Endothelial cell of umbilical vein (primary cell): ENCODE data around the gene CEMIP. TPM values are rescaled to one million over a fixed set of nuclear protein-coding genes. Genes with fewer than 3 reads are reported as not detected.

Experiments used
- BruUV-seq: library from RNA; stranded (reverse); fragments of 400-500 nt; replicated peaks from 2 replicates; lab custom pipeline; 2021; lab: Mats Ljungman, UMichigan
- CTCF ChIA-PET: fragments of 300-600, 350-600 bp; sonication (Branson Sonifier 250); formaldehyde crosslinking; loops from one replicate; lab custom pipeline; 2021; ENCODE audit warnings: antibody characterized with exemption, inconsistent platforms; lab: Charles Lee
- POLR2A ChIA-PET: fragments of 300-600, 350-600 bp; sonication (Branson Sonifier 250); formaldehyde crosslinking; loops from one replicate; lab custom pipeline; 2021; ENCODE audit warnings: antibody characterized with exemption, inconsistent platforms; lab: Charles Lee
- DNase-seq: peaks from one replicate; pipeline ENCODE4 v3.0.0-alpha.2; 2011; ENCODE audit warnings: low read depth, low spot score
- FAIRE-seq: peaks from 2 replicates; lab custom pipeline; 2011; peaks lifted over from hg19 to GRCh38; lab: Jason Lieb, UNC
- H2AFZ ChIP-seq: 2 replicates; pipeline ENCODE4 v1.6.0; 2012; ENCODE audit warnings: low read depth, low read length, control low read depth, inconsistent platforms
- H3K27ac ChIP-seq: 2 replicates; pipeline ENCODE4 v1.5.1; 2011; ENCODE audit warnings: low read depth, mild to moderate bottlenecking, control low read depth, low read length, moderate library complexity; ENCODE audit not compliant: insufficient read depth
- H3K27me3 ChIP-seq, 2 experiments: 2 replicates each; pipeline versions ENCODE4 v1.6.0 to v1.6.1; 2011; ENCODE audit warnings: low read length in 2 of 2, mixed read lengths in 1 of 2; ENCODE audit not compliant: control insufficient read depth in 2 of 2, insufficient read depth in 2 of 2
- H3K36me3 ChIP-seq, 2 experiments: 2 replicates in 1 of 2; 3 replicates in 1 of 2; pipeline ENCODE4 v1.5.1; 2011; ENCODE audit warnings: low read length in 2 of 2, mild to moderate bottlenecking in 1 of 2, moderate library complexity in 1 of 2; ENCODE audit not compliant: control insufficient read depth in 2 of 2, insufficient read depth in 2 of 2; ENCODE audit errors: extremely low read depth in 1 of 2
- H3K4me1 ChIP-seq: 3 replicates; pipeline ENCODE4 v1.5.1; 2011; ENCODE audit warnings: mild to moderate bottlenecking, low read length; ENCODE audit not compliant: control insufficient read depth, insufficient read depth; ENCODE audit errors: extremely low read depth
- H3K4me2 ChIP-seq: 2 replicates; pipeline ENCODE4 v1.6.1; 2011; ENCODE audit warnings: low read length, control low read depth, mixed read lengths; ENCODE audit not compliant: insufficient read depth
- H3K4me3 ChIP-seq, 3 experiments: fragments of 200-600 bp in 1 of 3; sonication (generic), shearing (Covaris generic) in 1 of 3; replicated peaks in 1 of 3; 2 replicates each; pipeline ENCODE4 v1.5.1; 2011 to 2016; ENCODE audit warnings: control low read depth in 3 of 3, low read length in 3 of 3, mild to moderate bottlenecking in 2 of 3, inconsistent platforms in 1 of 3, low read depth in 1 of 3, moderate library complexity in 1 of 3; ENCODE audit not compliant: insufficient read depth in 1 of 3
- H3K79me2 ChIP-seq: 2 replicates; pipeline ENCODE4 v1.6.0; 2012; ENCODE audit warnings: low read length, inconsistent platforms; ENCODE audit not compliant: control insufficient read depth, insufficient read depth
- H3K9ac ChIP-seq: replicated peaks from 2 replicates; pipeline ENCODE3; 2011; ENCODE audit warnings: low read length, control low read depth; ENCODE audit not compliant: insufficient read depth; ENCODE audit errors: extremely low read depth
- H3K9me1 ChIP-seq: replicated peaks from 3 replicates; pipeline ENCODE4 v1.6.0; 2011; ENCODE audit warnings: mild to moderate bottlenecking, low read length; ENCODE audit not compliant: control insufficient read depth, insufficient read depth; ENCODE audit errors: extremely low read depth
- H3K9me3 ChIP-seq: replicated peaks from 2 replicates; pipeline ENCODE4 v1.5.1; 2012; ENCODE audit warnings: low read length, inconsistent platforms; ENCODE audit not compliant: control insufficient read depth, insufficient read depth
- H4K20me1 ChIP-seq: replicated peaks from 2 replicates; pipeline ENCODE3; 2011; ENCODE audit warnings: mild to moderate bottlenecking, low read length; ENCODE audit not compliant: control insufficient read depth, insufficient read depth; ENCODE audit errors: extremely low read depth
- MAX ChIP-seq: IDR thresholded peaks from 2 replicates; pipeline ENCODE4 v1.6.1; 2011; ENCODE audit not compliant: insufficient read depth, insufficient read length
- MYC ChIP-seq: IDR thresholded peaks from one replicate; pipeline ENCODE4 v1.6.1; 2011; ENCODE audit warnings: mild to moderate bottlenecking, low read depth, low read length
- POLR2A ChIP-seq: IDR thresholded peaks from 2 replicates; pipeline ENCODE4 v1.6.1; 2012; ENCODE audit warnings: low read depth, mild to moderate bottlenecking, control low read depth, low read length
- POLR2AphosphoS5 ChIP-seq: IDR thresholded peaks from 2 replicates; pipeline ENCODE4 v1.6.1; 2012; ENCODE audit warnings: low read depth, mild to moderate bottlenecking, control low read depth, low read length, moderate library complexity; ENCODE audit not compliant: insufficient read depth
- dilution Hi-C: fragments of 300-500 bp; cut with MboI; formaldehyde crosslinking; loops from one replicate; pipeline ENCODE4 v1.15.0; 2019; ENCODE audit warnings: low sequenced_read_pairs; ENCODE audit not compliant: extremely low pct_ligation_motif_present
- intact Hi-C: fragments of 100-400 bp; cut with micrococcal nuclease; formaldehyde crosslinking; loops from one replicate; pipeline ENCODE4 v1.10.0; 2022
- microRNA counts: library from miRNA; unstranded; fragments of <30 nt; microRNA quantifications from one replicate; lab custom pipeline; 2016
- microRNA-seq: library from miRNA; unstranded; fragments of <30 nt; microRNA quantifications from one replicate; pipeline ENCODE4 v1.2.0, GENCODE V29; 2021; ENCODE audit warnings: borderline number of aligned reads, borderline replicate concordance
- polyA plus RNA-seq, 4 experiments: library from polyadenylated mRNA; depleted of rRNA in 3 of 4; stranded (reverse) in 3 of 4; unstranded in 1 of 4; fragments of >200 nt; gene quantifications; 2 replicates each; pipeline versions ENCODE4 v1.2.1 to v1.2.3, GENCODE V29; 2011 to 2012; ENCODE audit warnings: missing spikeins in 1 of 4
- small RNA-seq: library from RNA; depleted of rRNA; stranded (forward); fragments of <200 nt; gene quantifications from one replicate; pipeline ENCODE3, GENCODE V24; 2012; ENCODE audit warnings: low replicate concordance, low read depth; ENCODE audit not compliant: insufficient read depth, insufficient read length
- total RNA-seq: library from RNA; stranded (reverse); gene quantifications from 2 replicates; pipeline ENCODE4 v1.2.3, GENCODE V29; 2021

Gene CEMIP
- total and polyA plus RNA-seq, 2 donors (not counting 3 experiments of a cell fraction or from before 2014, with no cell fraction given) = 0.01 TPM; not detected in 1

DNA sequence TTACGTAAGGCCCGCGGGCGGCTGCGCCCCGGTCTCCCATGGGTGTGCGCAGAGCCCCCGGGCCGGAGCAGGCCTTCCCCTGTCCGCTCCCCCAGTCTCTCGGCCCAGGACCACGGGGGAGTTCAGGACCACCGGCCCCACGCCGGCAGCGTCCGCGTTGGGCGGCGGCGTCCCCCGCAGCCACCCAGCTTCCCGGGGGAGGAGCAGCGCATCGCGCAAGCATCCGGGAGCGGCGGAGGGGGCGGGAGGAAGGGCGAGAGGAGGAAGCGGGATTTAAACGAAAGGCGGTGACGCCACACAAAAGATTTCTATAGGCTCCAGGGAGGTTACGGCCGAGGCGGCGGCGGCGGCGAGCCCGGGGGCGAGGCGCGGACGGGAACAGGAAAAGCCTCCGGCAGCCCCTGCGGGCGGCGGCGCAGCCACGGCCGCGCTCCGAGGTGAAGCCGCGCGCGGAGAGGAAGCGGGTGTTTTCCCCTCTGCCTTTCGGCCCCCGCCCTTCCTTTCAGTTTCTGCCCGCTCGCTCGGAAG, 221.5 kb downstream of the CEMIP start, which contains the start of gene TLNRD1:
Gene TLNRD1 (plus strand): TSS at position 300 of the 528 bp plus-strand sequence. CDS start 1,349 bp downstream, outside the sequence.
- peaks cover 4% of the 10 kb centered on the region for H4K20me1 ChIP-seq
- BruUV-seq = no TSS peak
- H3K27ac ChIP-seq = peak within 1 kb of the TSS; percentile 85
- DNase-seq (peak; percentile 92), FAIRE-seq (peak; percentile 79)
- peaks cover 52% of the 10 kb centered on the region for H3K79me2 ChIP-seq
- peak within 1 kb of the TSS; percentile 73 to 87 (median 75) for H3K4me3 ChIP-seq
- peak within 1 kb of the TSS; percentile 55 for H2AFZ ChIP-seq
- H3K27me3 ChIP-seq = no peaks in the 10 kb centered on the region
- peaks cover 35% of the 10 kb centered on the region for H3K4me1 ChIP-seq
- H3K4me2 ChIP-seq = peak within 1 kb of the TSS; percentile 79
- peak within 1 kb of the TSS; percentile 96 for H3K9ac ChIP-seq
- H3K36me3 ChIP-seq = peaks cover 0 to 4% of the 10 kb centered on the region in 2 experiments
- dilution Hi-C loops = no loop called here
- peak; percentile 82 for TF ChIP-seq POLR2AphosphoS5
- TF ChIP-seq POLR2A = peak; percentile 91
- TF ChIP-seq MAX = no peak
- no peak for TF ChIP-seq MYC
- ChIA-PET CTCF (interaction anchor here (0.8 to 8.6 kb wide), 11 partner anchors 10 to 265 kb away, joined by 3 to 114 read pairs (median 6); no protein-coding TSS in a partner anchor), POLR2A (interaction anchor here (0.6 to 2.7 kb wide), 5 partner anchors 9 to 98 kb away, joined by 3 to 16 read pairs (median 5); no protein-coding TSS in a partner anchor)
- intact Hi-C loops = loop anchor here (1.0 to 10.0 kb wide), 6 partner anchors 11 to 1044 kb away; partner anchors contain the start of genes MESD and MEX3B
- no peaks in the 10 kb centered on the region for H3K9me3 ChIP-seq
- H3K9me1 ChIP-seq = no peaks in the 10 kb centered on the region

MicroRNAs within 50 kb of the gene (microRNA counts, 767-probe panel; counts per million panel counts)
- 723 counts per million, percentile 96 among the panel's probes with 10 or more counts for microRNA hsa-miR-549 (lab: Ali Mortazavi, UCI)

Small RNA genes within 50 kb of the gene (microRNA-seq; reads per million reads assigned to microRNA genes)
- gene MIR4514 = not detected
- not detected for gene MIR549A

Small RNA genes within 50 kb of the gene (small RNA-seq; reads per million reads assigned to genes)
- not detected for gene MIR4514
- gene MIR549A = not detected

Other genes with a start within 250 kb of the CEMIP start
- gene ABHD17C, start 84.1 kb upstream of the CEMIP start, total RNA-seq = 8.2 and 10.9 TPM in 2 replicates
- gene ABHD17C, start 84.1 kb upstream of the CEMIP start, polyA plus RNA-seq = 5.6 and 5.9 TPM in 2 replicates
- 30.5 and 32.9 TPM in 2 replicates for gene MESD, start 210.4 kb downstream of the CEMIP start, total RNA-seq
- gene MESD, start 210.4 kb downstream of the CEMIP start, polyA plus RNA-seq = 10.2 and 12.8 TPM in 2 replicates
- 33.0 and 33.2 TPM in 2 replicates for gene TLNRD1, start 221.6 kb downstream of the CEMIP start, total RNA-seq
- 17.8 and 21.7 TPM in 2 replicates for gene TLNRD1, start 221.6 kb downstream of the CEMIP start, polyA plus RNA-seq